ENCODE results near the gene LMF2. TPM values are rescaled to one million over a fixed set of nuclear protein-coding genes. Genes with fewer than 3 reads are reported as not detected.

LMF2 gene
- total RNA-seq, 3 donors from 2014 or later (not counting 1 experiment from before 2014, with no cell fraction given) = 114 to 129 (median 122) TPM

- Mint-ChIP-seq H3K27me3 (ENCODE audit: low read depth in 2 of 2) (no peaks in the 10 kb centered on the region), H3K9me3 (no peaks in the 10 kb centered on the region), H3K36me3 (no peaks in the 10 kb centered on the region), H3K27ac (no peak overlapping the region), H3K4me3 (no peak overlapping the region), H3K4me1 (peaks cover 5 to 18% of the 10 kb centered on the region in 2 donors)
- no peak for TF ChIP-seq CTCF (IDR thresholded peaks at IDR 0.05)
- intact Hi-C loops (cut with micrococcal nuclease) = no loop called here
- Histone ChIP-seq H3K9me3 (ENCODE audit: control insufficient read depth, insufficient read depth, low read length) (no peaks in the 10 kb centered on the region), H3K27me3 (ENCODE audit: control insufficient read depth, insufficient read depth, low read length) (no peaks in the 10 kb centered on the region), H3K4me3 (ENCODE audit: low read length) (no peak overlapping the region), H3K27ac (ENCODE audit: low read length) (no peak overlapping the region), H3K36me3 (ENCODE audit: control insufficient read depth, insufficient read depth, low read length) (no peaks in the 10 kb centered on the region), H3K4me1 (ENCODE audit: control insufficient read depth, insufficient read depth, low read length) (peaks cover 27% of the 10 kb centered on the region)
- WGBS (ENCODE audit: insufficient coverage) = 97% methylated on average over 11 of the region's 11 CpGs
- DNase-seq (no peak), ATAC-seq (no peak)
Measured at GRCh38 chr22:50551160-50551752, 43.8 kb upstream of the LMF2 start.

- Histone ChIP-seq H3K4me1 (ENCODE audit: control insufficient read depth, insufficient read depth, low read length) (peaks cover 36% of the 10 kb centered on the region), H3K27ac (ENCODE audit: low read length) (no peak overlapping the region), H3K9me3 (ENCODE audit: control insufficient read depth, insufficient read depth, low read length) (no peaks in the 10 kb centered on the region), H3K4me3 (ENCODE audit: low read length) (no peak overlapping the region), H3K36me3 (ENCODE audit: control insufficient read depth, insufficient read depth, low read length) (no peaks in the 10 kb centered on the region), H3K27me3 (ENCODE audit: control insufficient read depth, insufficient read depth, low read length) (no peaks in the 10 kb centered on the region)
- no peaks in the 10 kb centered on the region for H3K27me3 Mint-ChIP-seq (ENCODE audit: low read depth in 2 of 2)
- no peak for ATAC-seq
- intact Hi-C loops (cut with micrococcal nuclease) = no loop called here
- 94% methylated on average over 8 of the region's 8 CpGs for WGBS (ENCODE audit: insufficient coverage)
- TF ChIP-seq CTCF (IDR thresholded peaks at IDR 0.05) = no peak
- no peaks in the 10 kb centered on the region for H3K36me3 Mint-ChIP-seq
- peak overlapping the region; percentile 74 for H3K4me3 Mint-ChIP-seq
- H3K9me3 Mint-ChIP-seq = no peaks in the 10 kb centered on the region
- H3K27ac Mint-ChIP-seq = peak overlapping the region in 1 of 2 donors; percentile 40
- peaks cover 5 to 27% of the 10 kb centered on the region in 2 donors for H3K4me1 Mint-ChIP-seq
- no peak for DNase-seq
Measured at GRCh38 chr22:50550395-50550794, 42.9 kb upstream of the LMF2 start.

- Mint-ChIP-seq H3K27me3 (ENCODE audit: low read depth in 2 of 2) (no peaks in the 10 kb centered on the region), H3K9me3 (no peaks in the 10 kb centered on the region), H3K36me3 (no peaks in the 10 kb centered on the region), H3K27ac (peak overlapping the region; percentile 57 to 72), H3K4me3 (peak overlapping the region; percentile 80), H3K4me1 (peaks cover 9 to 39% of the 10 kb centered on the region in 2 donors)
- no peaks in the 10 kb centered on the region for H3K27me3 ChIP-seq (ENCODE audit: control insufficient read depth, insufficient read depth, low read length)
- H3K36me3 ChIP-seq (ENCODE audit: control insufficient read depth, insufficient read depth, low read length) = no peaks in the 10 kb centered on the region
- DNase-seq (peak in 1 of 2 donors; percentile 27), ATAC-seq (peak in 1 of 3 donors; percentile 3)
- peak overlapping the region; percentile 51 for H3K4me3 ChIP-seq (ENCODE audit: low read length)
- intact Hi-C loops (cut with micrococcal nuclease) = no loop called here
- 54% methylated on average over 66 of the region's 68 CpGs for WGBS (ENCODE audit: insufficient coverage)
- H3K9me3 ChIP-seq (ENCODE audit: control insufficient read depth, insufficient read depth, low read length) = no peaks in the 10 kb centered on the region
- H3K4me1 ChIP-seq (ENCODE audit: control insufficient read depth, insufficient read depth, low read length) = peaks cover 48% of the 10 kb centered on the region
- no peak for TF ChIP-seq CTCF (IDR thresholded peaks at IDR 0.05)
- peak overlapping the region; percentile 57 for H3K27ac ChIP-seq (ENCODE audit: low read length)
Measured at GRCh38 chr22:50548921-50549790, 41.7 kb upstream of the LMF2 start.

Data from natural killer cell (primary cell).